ENCODE results near the gene VPS9D1.
"Not testable (repeated sequence)": the region's sequence is repeated elsewhere in the genome, so short reads cannot be mapped to it uniquely, and the experiment has no call there.

The VPS9D1 gene

GRCh38 chr16:89691986-89692569 is 28.6 kb downstream of the VPS9D1 start:
- no peak for DNase-seq

GRCh38 chr16:89691231-89691985 is 29.3 kb downstream of the VPS9D1 start:
- no peak for DNase-seq

- no peak for DNase-seq
Measured at GRCh38 chr16:89690392-89690901, 30.3 kb downstream of the VPS9D1 start.

GRCh38 chr16:89689621-89690020 is 31.1 kb downstream of the VPS9D1 start:
- DNase-seq = not testable (repeated sequence)

GRCh38 chr16:89689142-89689541 is 31.6 kb downstream of the VPS9D1 start:
- no peak for DNase-seq

GRCh38 chr16:89688395-89688794 is 32.3 kb downstream of the VPS9D1 start:
- DNase-seq = no peak

- DNase-seq = no peak
Measured at GRCh38 chr16:89687092-89687940, 33.4 kb downstream of the VPS9D1 start.

- DNase-seq = peak; percentile 41
Measured at GRCh38 chr16:89686520-89687091, 34.1 kb downstream of the VPS9D1 start, which contains the start of gene CDK10. Gene CDK10 (plus strand): TSS chr16:89686689. CDS start chr16:89686711, 22 bp downstream.

GRCh38 chr16:89685916-89686315 is 34.8 kb downstream of the VPS9D1 start:
- DNase-seq = no peak

- no peak for DNase-seq
Measured at GRCh38 chr16:89678258-89678657, 42.4 kb downstream of the VPS9D1 start.

GRCh38 chr16:89672177-89672941 is 48.3 kb downstream of the VPS9D1 start:
- no peak for DNase-seq

GRCh38 chr16:89671565-89671964 is 49.1 kb downstream of the VPS9D1 start:
- DNase-seq = not testable (repeated sequence)

GRCh38 chr16:89670496-89671431 is 49.9 kb downstream of the VPS9D1 start:
- DNase-seq = no peak

GRCh38 chr16:89669755-89670154 is 50.9 kb downstream of the VPS9D1 start:
- no peak for DNase-seq

GRCh38 chr16:89668790-89669158 is 51.9 kb downstream of the VPS9D1 start:
- no peak for DNase-seq

GRCh38 chr16:89667633-89668032 is 53.1 kb downstream of the VPS9D1 start:
- no peak for DNase-seq

GRCh38 chr16:89667000-89667399 is 53.7 kb downstream of the VPS9D1 start:
- DNase-seq = not testable (repeated sequence)

GRCh38 chr16:89664238-89664637 is 56.5 kb downstream of the VPS9D1 start:
- DNase-seq = not testable (repeated sequence)

- no peak for DNase-seq
Measured at GRCh38 chr16:89661215-89661614, 59.5 kb downstream of the VPS9D1 start.

- no peak for DNase-seq
Measured at GRCh38 chr16:89660146-89660545, 60.6 kb downstream of the VPS9D1 start.
